T-helper 17 cell (primary cell): ENCODE data around the gene RECQL. TPM values are rescaled to one million over a fixed set of nuclear protein-coding genes. Genes with fewer than 3 reads are reported as not detected.

Experiments used
- ATAC-seq: fragments of 150-1000 bp; cut with Tn5 transposase; 2 replicates; pipeline ENCODE4 v1.10.0; 2021; ENCODE audit warnings: mild to moderate bottlenecking, moderate library complexity
- DNase-seq, 3 donors: peaks; one replicate each; pipeline versions ENCODE4 v3.0.0 to v3.0.0-alpha.2; 2020 to 2021
- H3K9me3 ChIP-seq: one replicate; pipeline ENCODE4 v1.7.0; 2013; ENCODE audit warnings: low read length, mild to moderate bottlenecking; ENCODE audit not compliant: control insufficient read depth, poor library complexity, severe bottlenecking
- H3K27ac Mint-ChIP-seq: one replicate; pipeline ENCODE4 v1.8.0; 2022; ENCODE audit warnings: mild to moderate bottlenecking, moderate library complexity, mixed read lengths
- H3K27me3 Mint-ChIP-seq: one replicate; pipeline ENCODE4 v1.8.0; 2022; ENCODE audit warnings: mixed read lengths
- H3K36me3 Mint-ChIP-seq: one replicate; pipeline ENCODE4 v1.8.0; 2022; ENCODE audit warnings: low read depth, mixed read lengths
- H3K4me1 Mint-ChIP-seq: one replicate; pipeline ENCODE4 v1.8.0; 2022; ENCODE audit warnings: mild to moderate bottlenecking, mixed read lengths
- H3K4me3 Mint-ChIP-seq: one replicate; pipeline ENCODE4 v1.8.0; 2022; ENCODE audit warnings: mild to moderate bottlenecking, moderate library complexity, mixed read lengths
- total RNA-seq, 4 donors: library from RNA in 2 of 4; stranded (reverse) in 2 of 4; gene quantifications; one replicate each; pipeline ENCODE4 v1.2.3 and lab custom pipeline; 2022 to 2026

The RECQL gene
- total RNA-seq, 2 donors from 2014 or later = 23.8 to 28.0 TPM

DNA sequence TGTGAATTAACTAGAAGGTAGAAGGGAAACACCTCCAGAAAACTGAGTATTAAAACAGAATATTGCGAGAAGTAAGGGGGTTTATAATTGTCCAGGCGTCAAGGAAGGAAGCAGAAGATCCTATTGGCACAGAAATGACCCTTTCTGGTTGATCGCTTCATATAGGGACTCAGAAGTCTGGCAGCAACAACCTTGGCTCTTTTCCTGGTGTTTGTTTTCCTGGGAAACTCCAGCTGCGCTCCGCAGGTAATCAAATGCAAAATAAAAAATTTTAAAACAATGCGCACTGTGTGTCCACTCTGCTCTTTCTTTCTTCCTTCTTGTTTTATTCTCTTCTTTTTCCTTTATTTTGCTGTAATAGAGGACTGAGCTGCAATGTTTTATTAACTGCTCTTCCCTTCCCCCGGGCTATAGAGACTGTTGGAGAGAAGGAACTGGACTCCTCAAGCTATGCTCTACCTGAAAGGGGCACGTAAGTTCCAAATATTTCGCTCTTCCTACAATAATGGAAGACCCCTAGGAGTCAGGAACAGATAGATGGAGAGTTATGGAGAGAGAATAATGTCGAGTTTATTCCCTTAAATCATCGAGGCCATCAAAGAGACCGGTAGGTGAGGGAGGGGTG, 25.4 kb upstream of the RECQL start:
- Mint-ChIP-seq H3K4me1 (peaks cover 6% of the 10 kb centered on the region), H3K27me3 (peaks cover 27% of the 10 kb centered on the region), H3K36me3 (peaks cover 6% of the 10 kb centered on the region), H3K27ac (no peak overlapping the region), H3K4me3 (peak overlapping the region; percentile 85)
- ATAC-seq = no peak
- no peak for DNase-seq
- no peaks in the 10 kb centered on the region for H3K9me3 ChIP-seq

DNA sequence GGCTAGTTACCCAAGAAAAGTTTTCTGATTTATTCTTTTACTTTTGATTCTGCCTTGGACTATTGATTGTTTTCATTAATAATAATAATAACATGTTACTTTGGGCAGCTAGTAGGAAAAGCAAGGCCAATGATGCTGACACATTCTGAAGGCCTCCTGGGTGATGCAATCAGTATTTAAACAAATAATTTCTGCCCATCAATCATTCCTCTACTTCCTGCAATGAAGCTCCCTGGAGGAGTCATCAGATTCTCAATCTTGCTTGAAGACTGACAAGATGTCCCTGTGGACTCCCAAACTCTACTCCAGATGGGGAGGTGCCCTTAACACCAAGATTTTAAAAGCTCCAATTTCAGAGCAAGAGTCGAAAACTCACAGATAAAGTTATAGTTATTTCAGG, 24.6 kb upstream of the RECQL start, which contains the start of gene SPX:
SPX (plus strand) TSS at position 244 of the 400 bp plus-strand sequence. CDS start 177 bp downstream, outside the sequence.
- no peak within 1 kb of the TSS for H3K27ac Mint-ChIP-seq
- H3K9me3 ChIP-seq = no peaks in the 10 kb centered on the region
- DNase-seq (no peak), ATAC-seq (no peak)
- H3K4me3 Mint-ChIP-seq = peak within 1 kb of the TSS; percentile 85
- H3K36me3 Mint-ChIP-seq = peaks cover 6% of the 10 kb centered on the region
- peaks cover 7% of the 10 kb centered on the region for H3K4me1 Mint-ChIP-seq
- H3K27me3 Mint-ChIP-seq = peaks cover 22% of the 10 kb centered on the region

DNA sequence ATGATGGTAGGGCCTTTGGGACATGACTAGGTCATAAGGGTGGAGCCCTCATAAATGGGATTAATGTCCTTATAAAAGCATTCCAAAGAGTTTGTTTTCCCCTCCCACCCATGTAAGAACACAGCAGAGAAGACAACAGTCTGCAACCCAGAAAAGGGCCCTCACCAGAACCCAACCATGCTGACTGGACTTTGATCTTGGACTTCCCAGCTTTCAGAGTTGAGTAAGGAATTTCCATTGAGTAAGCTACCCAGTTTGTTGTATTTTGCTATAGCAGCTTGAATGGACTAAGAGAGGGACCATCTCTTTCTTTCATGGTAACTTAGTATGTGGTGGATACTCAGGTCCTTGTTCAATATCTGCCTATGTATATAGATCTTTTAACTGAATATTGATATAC, 21.7 kb upstream of the RECQL start:
- no peaks in the 10 kb centered on the region for H3K9me3 ChIP-seq
- no peak overlapping the region for H3K27ac Mint-ChIP-seq
- DNase-seq = no peak
- peaks cover 8% of the 10 kb centered on the region for H3K4me1 Mint-ChIP-seq
- no peaks in the 10 kb centered on the region for H3K27me3 Mint-ChIP-seq
- ATAC-seq = no peak
- no peak overlapping the region for H3K4me3 Mint-ChIP-seq
- peaks cover 2% of the 10 kb centered on the region for H3K36me3 Mint-ChIP-seq

DNA sequence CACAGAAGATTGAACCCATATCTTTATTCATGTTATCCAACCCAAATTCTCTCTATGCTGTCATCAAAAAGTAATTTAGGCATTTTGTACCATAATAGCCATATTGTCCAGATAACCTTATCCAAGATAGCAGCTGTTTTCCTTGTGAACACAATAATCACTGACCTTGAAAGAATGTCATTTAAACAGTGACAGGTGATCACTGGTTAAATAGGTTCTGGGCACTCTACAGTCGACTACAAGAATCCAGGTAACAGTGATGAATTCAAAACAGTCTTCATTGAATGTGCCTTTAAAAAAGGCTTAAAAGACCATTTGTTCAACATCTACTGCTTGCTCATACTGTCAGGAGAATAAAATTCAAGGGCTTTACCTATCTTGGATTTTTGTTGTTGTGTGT, 20.1 kb upstream of the RECQL start:
- Mint-ChIP-seq H3K36me3 (peaks cover 4% of the 10 kb centered on the region), H3K27me3 (no peaks in the 10 kb centered on the region), H3K4me1 (peaks cover 2% of the 10 kb centered on the region), H3K27ac (peak overlapping the region; percentile 37), H3K4me3 (no peak overlapping the region)
- ATAC-seq (no peak), DNase-seq (no peak)
- no peaks in the 10 kb centered on the region for H3K9me3 ChIP-seq

DNA sequence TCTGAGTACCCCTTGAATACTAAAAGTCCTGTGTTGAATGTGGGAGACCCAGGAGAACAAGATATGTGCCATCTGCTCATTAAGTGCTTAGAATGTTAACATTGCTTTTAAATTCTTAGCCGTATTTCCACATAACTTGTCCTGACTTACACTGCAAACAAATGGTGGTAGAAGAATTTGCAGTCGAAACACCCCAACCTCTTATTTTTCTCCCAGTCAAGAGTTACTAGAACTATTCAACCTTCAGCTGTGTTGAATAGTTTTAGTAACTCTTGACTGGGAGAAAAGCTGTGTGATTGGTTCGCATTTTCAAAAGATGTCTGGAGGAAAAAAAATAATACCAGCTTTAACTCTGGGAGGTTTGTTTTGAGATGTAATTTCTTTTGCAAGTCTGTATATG, 17.0 kb upstream of the RECQL start:
- Mint-ChIP-seq H3K4me1 (peaks cover 2% of the 10 kb centered on the region), H3K4me3 (no peak overlapping the region)
- no peak for ATAC-seq

DNA sequence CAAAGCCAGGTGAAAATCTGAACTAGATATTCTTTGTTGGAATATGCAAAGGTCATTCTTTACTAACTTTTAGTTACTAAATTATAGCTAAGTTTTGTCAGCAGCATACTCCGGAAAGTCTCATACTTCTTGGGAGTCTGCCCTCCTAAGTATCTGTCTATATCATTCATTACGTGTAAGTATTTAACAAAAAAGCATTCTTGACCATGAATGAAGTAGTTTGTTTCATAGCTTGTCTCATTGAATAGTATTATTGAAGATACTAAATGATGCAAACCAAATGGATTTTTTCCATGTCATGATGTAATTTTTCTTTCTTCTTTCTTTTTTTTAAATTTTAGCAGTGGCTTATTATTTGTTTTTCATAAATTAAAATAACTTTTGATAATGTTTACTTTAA, 14.8 kb upstream of the RECQL start:
- H3K9me3 ChIP-seq = no peaks in the 10 kb centered on the region
- no peak for DNase-seq
- Mint-ChIP-seq H3K4me1 (peaks cover 2% of the 10 kb centered on the region), H3K27me3 (no peaks in the 10 kb centered on the region), H3K36me3 (peaks cover 4% of the 10 kb centered on the region), H3K27ac (no peak overlapping the region), H3K4me3 (no peak overlapping the region)
- no peak for ATAC-seq

More for the DNA sequence above, 17.0 kb upstream of the RECQL start:
- no peaks in the 10 kb centered on the region for H3K9me3 ChIP-seq
- no peak for DNase-seq
- Mint-ChIP-seq H3K36me3 (peaks cover 4% of the 10 kb centered on the region), H3K27ac (no peak overlapping the region), H3K27me3 (no peaks in the 10 kb centered on the region)

- peak overlapping the region; percentile 87 for H3K4me3 Mint-ChIP-seq
- peak overlapping the region; percentile 93 for H3K27ac Mint-ChIP-seq
- no peaks in the 10 kb centered on the region for H3K27me3 Mint-ChIP-seq
- DNase-seq = no peak
- H3K36me3 Mint-ChIP-seq = peaks cover 12% of the 10 kb centered on the region
- H3K4me1 Mint-ChIP-seq = peaks cover 22% of the 10 kb centered on the region
- H3K9me3 ChIP-seq = no peaks in the 10 kb centered on the region
- ATAC-seq = peak; percentile 77
Observed at GRCh38 chr12:21509768-21510167, 8.3 kb upstream of the RECQL start.

DNA sequence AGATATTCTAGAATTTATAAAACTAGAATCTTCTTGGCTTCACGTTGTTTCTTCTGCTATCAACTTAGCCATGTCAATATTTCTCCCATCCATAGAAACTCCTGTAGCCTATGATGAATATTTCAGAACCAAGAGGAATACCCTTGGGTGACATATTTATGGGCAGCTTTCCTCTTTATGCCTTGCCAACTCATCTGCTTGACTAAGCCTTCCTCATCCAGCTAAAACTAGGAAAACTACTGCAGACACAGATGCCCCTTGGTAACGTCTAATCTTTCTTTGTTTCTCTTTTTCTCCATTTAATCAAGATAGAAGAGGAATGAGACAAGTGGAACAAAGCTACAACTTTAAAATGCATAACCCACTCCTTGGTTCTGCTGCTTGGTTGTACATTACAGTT, 6.4 kb upstream of the RECQL start:
- DNase-seq (no peak), ATAC-seq (no peak)
- peaks cover 12% of the 10 kb centered on the region for H3K36me3 Mint-ChIP-seq
- no peak overlapping the region for H3K4me3 Mint-ChIP-seq
- no peaks in the 10 kb centered on the region for H3K27me3 Mint-ChIP-seq
- no peaks in the 10 kb centered on the region for H3K9me3 ChIP-seq
- peaks cover 27% of the 10 kb centered on the region for H3K4me1 Mint-ChIP-seq
- peak overlapping the region; percentile 93 for H3K27ac Mint-ChIP-seq

DNA sequence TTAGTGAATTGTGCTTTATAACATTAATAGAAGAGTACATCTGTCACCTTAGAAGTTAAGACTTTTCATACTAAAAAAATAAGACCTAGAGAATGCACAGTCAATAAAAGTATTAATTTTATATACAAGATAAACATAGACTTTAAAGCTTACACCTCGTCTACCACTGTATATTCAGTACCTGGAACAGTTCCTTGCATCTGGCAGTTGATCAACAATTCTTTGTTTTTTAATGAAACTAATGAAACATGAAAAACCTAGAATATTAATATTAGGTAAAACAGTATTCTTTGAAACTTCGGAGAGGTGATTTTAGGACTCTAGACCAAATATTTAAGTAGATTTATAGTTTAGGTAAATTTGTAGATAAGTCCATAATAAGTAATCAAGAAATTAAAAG, 4.5 kb upstream of the RECQL start:
- no peak overlapping the region for H3K27ac Mint-ChIP-seq
- no peaks in the 10 kb centered on the region for H3K27me3 Mint-ChIP-seq
- peaks cover 12% of the 10 kb centered on the region for H3K36me3 Mint-ChIP-seq
- ATAC-seq = no peak
- peaks cover 33% of the 10 kb centered on the region for H3K4me1 Mint-ChIP-seq
- no peak overlapping the region for H3K4me3 Mint-ChIP-seq
- no peak for DNase-seq
- H3K9me3 ChIP-seq = no peaks in the 10 kb centered on the region

DNA sequence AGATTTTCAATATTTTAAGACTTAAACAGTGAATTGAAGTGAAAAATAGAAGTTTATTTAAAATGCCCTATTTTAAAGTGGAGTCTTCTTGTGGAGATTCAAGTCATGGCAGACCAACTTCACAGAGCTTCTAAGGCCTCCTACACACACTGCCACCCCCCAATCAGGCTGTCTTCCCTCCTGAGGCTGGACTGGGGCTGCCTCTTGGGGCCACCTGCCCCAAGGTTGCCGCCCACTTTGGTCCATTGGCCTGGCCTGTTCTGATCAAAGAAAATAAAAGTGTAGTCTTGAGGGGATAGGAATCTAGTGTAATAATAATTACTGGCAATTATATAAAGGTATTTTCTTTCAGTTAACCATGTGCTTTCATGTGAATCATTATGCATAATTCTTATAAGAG, 1.4 kb upstream of the RECQL start:
- peaks cover 25% of the 10 kb centered on the region for H3K4me1 Mint-ChIP-seq
- no peaks in the 10 kb centered on the region for H3K27me3 Mint-ChIP-seq
- no peak overlapping the region for H3K27ac Mint-ChIP-seq
- DNase-seq (no peak), ATAC-seq (no peak)
- no peak overlapping the region for H3K4me3 Mint-ChIP-seq
- no peaks in the 10 kb centered on the region for H3K9me3 ChIP-seq
- H3K36me3 Mint-ChIP-seq = peaks cover 3% of the 10 kb centered on the region

- no peaks in the 10 kb centered on the region for H3K9me3 ChIP-seq
- H3K36me3 Mint-ChIP-seq = peaks cover 3% of the 10 kb centered on the region
- no peak overlapping the region for H3K27ac Mint-ChIP-seq
- H3K4me1 Mint-ChIP-seq = peaks cover 25% of the 10 kb centered on the region
- H3K4me3 Mint-ChIP-seq = no peak overlapping the region
- DNase-seq (peak in 2 of 3 donors; percentile 16 to 26), ATAC-seq (peak; percentile 11)
- no peaks in the 10 kb centered on the region for H3K27me3 Mint-ChIP-seq
Observed at GRCh38 chr12:21502164-21502496, 695 bp upstream of the RECQL start.

DNA sequence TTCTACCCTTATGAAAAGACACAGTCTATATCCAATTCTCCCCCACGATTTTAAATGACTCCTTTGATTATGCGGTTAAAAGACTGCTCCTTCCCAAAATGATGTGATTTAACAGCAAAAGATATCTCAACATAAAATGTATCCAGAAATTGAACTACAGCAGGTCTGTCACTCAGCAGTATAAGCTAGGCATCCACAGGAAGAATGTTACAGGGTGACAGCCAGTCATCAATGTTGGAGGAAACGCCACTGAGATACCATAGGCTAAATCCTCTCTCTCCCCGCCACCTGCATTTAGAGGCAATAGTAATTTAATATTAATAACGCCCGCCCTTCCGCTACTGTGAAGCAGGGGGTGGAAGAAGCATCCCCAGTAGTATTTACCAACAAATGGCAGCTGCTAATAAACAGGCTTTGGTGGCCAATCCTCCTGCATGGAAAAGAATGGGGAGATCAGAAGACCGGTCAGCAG, 613 bp downstream of the RECQL start:
- Mint-ChIP-seq H3K4me3 (no peak overlapping the region), H3K4me1 (peaks cover 25% of the 10 kb centered on the region), H3K36me3 (peaks cover 3% of the 10 kb centered on the region), H3K27me3 (no peaks in the 10 kb centered on the region), H3K27ac (no peak overlapping the region)
- H3K9me3 ChIP-seq = no peaks in the 10 kb centered on the region
- ATAC-seq (no peak), DNase-seq (no peak)

GRCh38 chr12:21499765-21500164, 1.7 kb downstream of the RECQL start:
- Mint-ChIP-seq H3K27ac (no peak overlapping the region), H3K4me1 (peaks cover 23% of the 10 kb centered on the region), H3K36me3 (peaks cover 3% of the 10 kb centered on the region), H3K27me3 (no peaks in the 10 kb centered on the region), H3K4me3 (peak overlapping the region; percentile 31)
- ATAC-seq (no peak), DNase-seq (no peak)
- no peaks in the 10 kb centered on the region for H3K9me3 ChIP-seq

DNA sequence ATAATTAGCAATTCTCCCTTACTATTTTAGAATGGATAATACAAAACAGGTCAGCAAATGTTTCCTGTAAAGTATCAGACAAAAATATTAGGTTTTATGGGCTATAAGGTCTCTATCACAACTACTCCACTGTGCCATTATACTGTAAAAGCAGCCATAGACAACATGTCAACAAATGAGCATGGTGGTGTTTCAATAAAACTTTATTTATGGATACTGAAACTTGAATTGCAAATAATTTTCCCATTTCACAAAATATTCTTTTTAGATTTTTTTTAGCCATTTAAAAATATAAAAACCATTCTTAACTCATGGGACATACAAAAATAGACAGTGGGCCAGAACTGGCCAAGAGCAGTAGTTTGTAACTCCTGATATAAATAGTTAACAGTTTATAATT, 15.4 kb downstream of the RECQL start:
- peaks cover 6% of the 10 kb centered on the region for H3K4me1 Mint-ChIP-seq
- H3K27ac Mint-ChIP-seq = no peak overlapping the region
- H3K27me3 Mint-ChIP-seq = no peaks in the 10 kb centered on the region
- no peak overlapping the region for H3K4me3 Mint-ChIP-seq
- no peaks in the 10 kb centered on the region for H3K9me3 ChIP-seq
- ATAC-seq (no peak), DNase-seq (no peak)
- H3K36me3 Mint-ChIP-seq = peaks cover 10% of the 10 kb centered on the region
